MM.1S (cell line): ENCODE data around the gene PPP1R1C.

ENCODE experiments used
- DNase-seq: peaks from one replicate; pipeline ENCODE4 v3.0.0-alpha.2; 2015
- H2AFZ ChIP-seq: fragments of 300-600 bp; sonication (generic); 2 replicates; pipeline ENCODE4 v1.6.0; 2016; ENCODE audit warnings: antibody characterized with exemption, low read length
- H3F3A ChIP-seq: fragments of 300-600 bp; sonication (generic); 2 replicates; pipeline ENCODE4 v1.6.1; 2016; ENCODE audit warnings: mild to moderate bottlenecking, antibody characterized with exemption, low read length, moderate library complexity, mixed read lengths; ENCODE audit not compliant: insufficient read depth
- H3K27ac ChIP-seq: fragments of 300-600 bp; sonication (generic); 2 replicates; pipeline ENCODE4 v1.5.1; 2016; ENCODE audit warnings: mild to moderate bottlenecking, low read length
- H3K27me3 ChIP-seq: fragments of 300-600 bp; sonication (generic); replicated peaks from 2 replicates; pipeline ENCODE4 v1.6.0; 2016; ENCODE audit warnings: low read length; ENCODE audit not compliant: insufficient read depth
- H3K36me3 ChIP-seq: fragments of 300-600 bp; sonication (generic); replicated peaks from 2 replicates; pipeline ENCODE4 v1.6.1; 2016; ENCODE audit warnings: mild to moderate bottlenecking, low read length, mixed read lengths; ENCODE audit not compliant: insufficient read depth
- H3K4me1 ChIP-seq: fragments of 300-600 bp; sonication (generic); 2 replicates; pipeline ENCODE4 v1.6.1; 2016; ENCODE audit warnings: low read length, mixed read lengths
- H3K4me2 ChIP-seq: fragments of 300-600 bp; sonication (generic); 2 replicates; pipeline ENCODE4 v1.6.0; 2016; ENCODE audit warnings: low read depth, low read length
- H3K4me3 ChIP-seq: fragments of 300-600 bp; sonication (generic); 2 replicates; pipeline ENCODE4 v1.5.1; 2016; ENCODE audit warnings: low read length, mixed read lengths
- H3K79me2 ChIP-seq: fragments of 300-600 bp; sonication (generic); 2 replicates; pipeline ENCODE4 v1.6.1; 2016; ENCODE audit warnings: mixed run types, low read length, mixed read lengths
- H3K9ac ChIP-seq: fragments of 300-600 bp; sonication (generic); 2 replicates; pipeline ENCODE4 v1.6.1; 2016; ENCODE audit warnings: low read length, mixed read lengths
- H3K9me2 ChIP-seq: fragments of 300-600 bp; sonication (generic); replicated peaks from 2 replicates; pipeline ENCODE4 v1.6.1; 2016; ENCODE audit warnings: mild to moderate bottlenecking, low read length, mixed read lengths; ENCODE audit not compliant: insufficient read depth
- H3K9me3 ChIP-seq: fragments of 300-600 bp; sonication (generic); replicated peaks from 2 replicates; pipeline ENCODE4 v1.6.1; 2016; ENCODE audit warnings: mild to moderate bottlenecking, low read length, mixed read lengths; ENCODE audit not compliant: insufficient read depth
- H4K20me1 ChIP-seq: fragments of 300-600 bp; sonication (generic); 2 replicates; pipeline ENCODE4 v1.6.1; 2016; ENCODE audit warnings: mild to moderate bottlenecking, low read length, moderate library complexity, mixed read lengths; ENCODE audit not compliant: insufficient read depth
- EZH2 ChIP-seq: fragments of 300-600 bp; sonication (generic); optimal IDR thresholded peaks from 2 replicates; pipeline ENCODE3; 2017; ENCODE audit warnings: low read depth, mild to moderate bottlenecking, antibody characterized with exemption, low read length, mixed read lengths
- EZH2phosphoT487 ChIP-seq: fragments of 300-600 bp; sonication (generic); IDR thresholded peaks from 2 replicates; pipeline ENCODE4 v1.6.1; 2018; ENCODE audit warnings: antibody characterized with exemption, low read length
- TF ChIP-seq, protein P1 (sequence below): fragments of 300-600 bp; sonication (generic); IDR thresholded peaks from 2 replicates; pipeline ENCODE4 v1.5.1; 2016; ENCODE audit warnings: antibody characterized with exemption, low read length, mixed read lengths

PPP1R1C gene

DNA sequence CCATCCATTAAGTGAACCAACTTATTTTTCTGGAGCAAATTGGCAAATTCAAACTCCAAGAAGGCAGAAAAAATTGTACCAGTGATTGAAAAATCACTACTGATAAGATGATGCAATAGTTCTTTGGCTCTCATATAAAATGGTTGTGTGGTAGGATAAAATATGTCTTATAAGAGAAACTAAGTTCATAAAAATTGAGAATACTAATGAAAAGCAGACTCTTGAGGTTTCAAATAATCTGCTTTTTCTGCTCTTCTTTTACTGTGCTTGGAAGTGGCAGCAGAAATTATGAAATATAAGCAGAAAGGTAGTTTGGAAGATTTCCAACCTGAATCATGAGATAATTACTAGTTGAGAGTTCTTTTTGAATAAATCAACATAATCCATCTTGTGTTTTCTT, 61.9 kb downstream of the PPP1R1C start:
- Histone ChIP-seq H3K4me3 (no peak overlapping the region), H3K9ac (no peak overlapping the region), H3K36me3 (no peaks in the 10 kb centered on the region), H3K27me3 (no peaks in the 10 kb centered on the region), H3K9me3 (no peaks in the 10 kb centered on the region), H3F3A (0 out of 2 replicates have a peak, but pooled peaks cover 4% of the 10 kb centered on the region), H3K79me2 (no peaks in the 10 kb centered on the region), H3K9me2 (no peaks in the 10 kb centered on the region), H3K27ac (peak overlapping the region; percentile 7; the same call in 1 of the 2 replicates), H3K4me1 (peaks cover 12% of the 10 kb centered on the region; the same call in 1 of the 2 replicates), H2AFZ (no peak overlapping the region), H3K4me2 (peak overlapping the region; percentile 16; the same call in 1 of the 2 replicates), H4K20me1 (no peaks in the 10 kb centered on the region)
- TF ChIP-seq EZH2 (no peak), EZH2phosphoT487 (no peak)
- TF ChIP-seq, protein P1, sequence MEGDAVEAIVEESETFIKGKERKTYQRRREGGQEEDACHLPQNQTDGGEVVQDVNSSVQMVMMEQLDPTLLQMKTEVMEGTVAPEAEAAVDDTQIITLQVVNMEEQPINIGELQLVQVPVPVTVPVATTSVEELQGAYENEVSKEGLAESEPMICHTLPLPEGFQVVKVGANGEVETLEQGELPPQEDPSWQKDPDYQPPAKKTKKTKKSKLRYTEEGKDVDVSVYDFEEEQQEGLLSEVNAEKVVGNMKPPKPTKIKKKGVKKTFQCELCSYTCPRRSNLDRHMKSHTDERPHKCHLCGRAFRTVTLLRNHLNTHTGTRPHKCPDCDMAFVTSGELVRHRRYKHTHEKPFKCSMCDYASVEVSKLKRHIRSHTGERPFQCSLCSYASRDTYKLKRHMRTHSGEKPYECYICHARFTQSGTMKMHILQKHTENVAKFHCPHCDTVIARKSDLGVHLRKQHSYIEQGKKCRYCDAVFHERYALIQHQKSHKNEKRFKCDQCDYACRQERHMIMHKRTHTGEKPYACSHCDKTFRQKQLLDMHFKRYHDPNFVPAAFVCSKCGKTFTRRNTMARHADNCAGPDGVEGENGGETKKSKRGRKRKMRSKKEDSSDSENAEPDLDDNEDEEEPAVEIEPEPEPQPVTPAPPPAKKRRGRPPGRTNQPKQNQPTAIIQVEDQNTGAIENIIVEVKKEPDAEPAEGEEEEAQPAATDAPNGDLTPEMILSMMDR: no peak
- no peak for DNase-seq

DNA sequence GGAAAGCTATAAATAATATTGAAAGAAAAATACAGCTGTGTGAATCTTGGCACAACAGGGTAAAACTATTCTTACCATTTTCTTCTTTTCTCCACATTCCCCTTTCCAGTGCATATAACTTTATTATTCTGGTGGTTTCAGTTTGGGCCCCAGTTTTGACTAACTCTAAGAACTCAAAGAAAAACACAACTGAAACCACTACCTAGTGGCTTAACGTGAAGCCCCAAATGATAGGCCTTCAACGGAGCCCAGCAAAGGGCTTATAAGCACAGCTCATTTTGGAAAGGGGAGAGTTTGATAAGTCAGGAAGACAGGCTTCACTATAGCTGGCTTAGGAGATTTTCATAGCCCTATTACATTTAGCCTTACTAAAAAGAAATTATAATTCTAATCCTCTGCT, 62.4 kb downstream of the PPP1R1C start:
- Histone ChIP-seq H3K27ac (peak overlapping the region; percentile 7; the same call in 1 of the 2 replicates), H2AFZ (no peak overlapping the region), H3F3A (0 out of 2 replicates have a peak, but pooled peaks cover 4% of the 10 kb centered on the region), H3K4me2 (peak overlapping the region; percentile 16; the same call in 1 of the 2 replicates), H3K36me3 (no peaks in the 10 kb centered on the region), H3K27me3 (no peaks in the 10 kb centered on the region), H3K4me3 (no peak overlapping the region), H4K20me1 (no peaks in the 10 kb centered on the region), H3K9ac (no peak overlapping the region), H3K79me2 (no peaks in the 10 kb centered on the region), H3K9me2 (no peaks in the 10 kb centered on the region), H3K4me1 (peaks cover 12% of the 10 kb centered on the region; the same call in 1 of the 2 replicates), H3K9me3 (no peaks in the 10 kb centered on the region)
- TF ChIP-seq, protein P1: no peak
- TF ChIP-seq EZH2phosphoT487: no peak
- no peak for TF ChIP-seq EZH2
- DNase-seq: peak; percentile 73

DNA sequence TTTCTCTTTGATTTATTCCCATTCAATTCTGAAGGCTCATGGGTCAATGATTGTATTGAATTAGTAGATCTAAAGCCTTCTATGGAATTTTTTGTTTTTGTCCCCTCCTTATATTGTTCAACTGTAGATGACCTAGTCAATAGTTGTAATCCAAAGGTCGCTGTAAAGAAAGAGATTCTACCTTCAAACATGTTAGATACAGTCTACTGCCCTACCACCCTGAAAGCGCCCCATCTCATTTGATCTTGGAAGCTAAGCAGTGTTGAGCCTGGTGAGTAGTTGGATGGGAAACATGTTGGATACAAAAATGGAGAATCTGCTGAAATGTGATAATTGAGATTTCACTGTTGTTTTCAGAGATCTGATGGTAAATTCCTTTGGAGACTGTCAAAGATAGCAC, 63.0 kb downstream of the PPP1R1C start:
- Histone ChIP-seq H3K79me2 (no peaks in the 10 kb centered on the region), H3K36me3 (no peaks in the 10 kb centered on the region), H3K4me1 (peaks cover 12% of the 10 kb centered on the region; the same call in 1 of the 2 replicates), H3K9me3 (no peaks in the 10 kb centered on the region), H4K20me1 (no peaks in the 10 kb centered on the region), H3K9ac (no peak overlapping the region), H3K9me2 (no peaks in the 10 kb centered on the region), H3K27ac (no peak overlapping the region), H3K4me2 (no peak overlapping the region; the same call in 1 of the 2 replicates), H3K27me3 (no peaks in the 10 kb centered on the region), H2AFZ (no peak overlapping the region), H3K4me3 (no peak overlapping the region), H3F3A (0 out of 2 replicates have a peak, but pooled peaks cover 4% of the 10 kb centered on the region)
- TF ChIP-seq, protein P1: no peak
- no peak for TF ChIP-seq EZH2phosphoT487
- TF ChIP-seq EZH2: no peak
- no peak for DNase-seq
